GM12891 (cell line): Measurements from ENCODE around the gene CHML.

Experiments used
- DNase-seq: peaks from one replicate; pipeline ENCODE4 v3.0.0; 2011; ENCODE audit warnings: low spot score; ENCODE audit not compliant: insufficient read length
- FAIRE-seq: peaks from 2 replicates; lab custom pipeline; 2011; peaks lifted over from hg19 to GRCh38; lab: Jason Lieb, UNC
- PAX5 ChIP-seq: IDR thresholded peaks from 2 replicates; pipeline ENCODE4 v1.6.1; 2011; ENCODE audit warnings: low read length, moderate library complexity, mild to moderate bottlenecking; ENCODE audit not compliant: insufficient read depth, severe bottlenecking
- POLR2A ChIP-seq: IDR thresholded peaks from 2 replicates; pipeline ENCODE4 v1.6.1; 2011; ENCODE audit warnings: low read depth, low read length, control low read depth
- POLR2AphosphoS5 ChIP-seq: IDR thresholded peaks from 2 replicates; pipeline ENCODE4 v1.6.1; 2011; ENCODE audit warnings: low read depth, low read length, control low read depth
- POU2F2 ChIP-seq: IDR thresholded peaks from 2 replicates; pipeline ENCODE4 v1.6.1; 2011; ENCODE audit warnings: low read depth, mild to moderate bottlenecking, control low read depth, low read length, moderate library complexity
- SPI1 ChIP-seq: IDR thresholded peaks from 2 replicates; pipeline ENCODE4 v1.6.1; 2011; ENCODE audit warnings: low read depth, low read length, control low read depth
- TAF1 ChIP-seq: IDR thresholded peaks from 2 replicates; pipeline ENCODE4 v1.6.1; 2011; ENCODE audit warnings: low read depth, low read length, control low read depth

The CHML gene

GRCh38 chr1:241624935-241625334, 15.2 kb downstream of the CHML start:
- no peak for FAIRE-seq

GRCh38 chr1:241622669-241623068, 17.5 kb downstream of the CHML start:
- no peak for TF ChIP-seq PAX5
- no peak for TF ChIP-seq SPI1
- no peak for TF ChIP-seq TAF1
- no peak for TF ChIP-seq POLR2AphosphoS5
- TF ChIP-seq POLR2A, result no peak
- TF ChIP-seq POU2F2, result no peak
- no peak for FAIRE-seq
- no peak for DNase-seq

More at GRCh38 chr1:241624935-241625334, 15.2 kb downstream of the CHML start:
- TF ChIP-seq PAX5 (no peak), POLR2A (no peak), POU2F2 (no peak), SPI1 (no peak), TAF1 (no peak), POLR2AphosphoS5 (no peak)
- DNase-seq, result no peak

GRCh38 chr1:241617426-241617825, 22.7 kb downstream of the CHML start:
- DNase-seq (no peak), FAIRE-seq (no peak)
- TF ChIP-seq POLR2AphosphoS5 (no peak), TAF1 (no peak), SPI1 (no peak), PAX5 (no peak)

GRCh38 chr1:241615043-241615974, 24.9 kb downstream of the CHML start:
- no peak for FAIRE-seq

GRCh38 chr1:241614572-241614971, 25.6 kb downstream of the CHML start:
- TF ChIP-seq TAF1, result no peak
- no peak for TF ChIP-seq SPI1
- no peak for TF ChIP-seq POU2F2
- TF ChIP-seq POLR2AphosphoS5, result no peak
- no peak for TF ChIP-seq PAX5
- no peak for TF ChIP-seq POLR2A
- FAIRE-seq (no peak), DNase-seq (no peak)

More at GRCh38 chr1:241615043-241615974, 24.9 kb downstream of the CHML start:
- no peak for DNase-seq
- TF ChIP-seq PAX5 (no peak), TAF1 (no peak), POLR2AphosphoS5 (no peak), POU2F2 (no peak), POLR2A (no peak), SPI1 (no peak)

- DNase-seq (no peak), FAIRE-seq (no peak)
- TF ChIP-seq SPI1, result no peak
- TF ChIP-seq TAF1, result no peak
- no peak for TF ChIP-seq POLR2AphosphoS5
- TF ChIP-seq POU2F2, result no peak
- TF ChIP-seq POLR2A, result no peak
- no peak for TF ChIP-seq PAX5
These were observed 26.0 kb downstream of the CHML start for GRCh38 chr1:241614144-241614543.

GRCh38 chr1:241612533-241613477, 27.4 kb downstream of the CHML start:
- TF ChIP-seq POLR2A (no peak), POU2F2 (no peak), PAX5 (no peak), SPI1 (no peak), TAF1 (no peak), POLR2AphosphoS5 (no peak)
- FAIRE-seq (no peak), DNase-seq (no peak)

GRCh38 chr1:241611736-241612135, 28.4 kb downstream of the CHML start:
- TF ChIP-seq TAF1, result no peak
- TF ChIP-seq SPI1, result no peak
- no peak for TF ChIP-seq POLR2AphosphoS5
- TF ChIP-seq PAX5, result no peak
- no peak for TF ChIP-seq POU2F2
- TF ChIP-seq POLR2A, result no peak
- DNase-seq (no peak), FAIRE-seq (no peak)

GRCh38 chr1:241611063-241611462, 29.1 kb downstream of the CHML start:
- no peak for TF ChIP-seq POLR2AphosphoS5
- TF ChIP-seq SPI1, result no peak
- no peak for TF ChIP-seq POU2F2
- TF ChIP-seq TAF1, result no peak
- no peak for TF ChIP-seq PAX5
- TF ChIP-seq POLR2A, result no peak
- DNase-seq (peak; percentile 10), FAIRE-seq (peak; percentile 85)
